ENCODE measurements around the gene TMEM271.
"Not testable (repeated sequence)": the region's sequence is repeated elsewhere in the genome, so short reads cannot be mapped to it uniquely, and the experiment has no call there.

The TMEM271 gene

GRCh38 chr4:610411-611261 is 34.5 kb upstream of the TMEM271 start:
- no peak for DNase-seq (ENCODE audit: low spot score)

GRCh38 chr4:609400-610050 is 33.4 kb upstream of the TMEM271 start:
- DNase-seq (ENCODE audit: low spot score), result no peak

- DNase-seq (ENCODE audit: low spot score), result no peak
These were observed 32.1 kb upstream of the TMEM271 start for GRCh38 chr4:608236-608635.

GRCh38 chr4:605702-606425 is 29.8 kb upstream of the TMEM271 start:
- DNase-seq (ENCODE audit: low spot score), result no peak

- DNase-seq (ENCODE audit: low spot score), result no peak
These were observed 28.0 kb upstream of the TMEM271 start for GRCh38 chr4:604131-604530.

GRCh38 chr4:602559-602942 is 26.5 kb upstream of the TMEM271 start:
- peak; percentile 30 for DNase-seq (ENCODE audit: low spot score)

- no peak for DNase-seq (ENCODE audit: low spot score)
These were observed 25.8 kb upstream of the TMEM271 start for GRCh38 chr4:601612-602558.

- no peak for DNase-seq (ENCODE audit: low spot score)
These were observed 24.9 kb upstream of the TMEM271 start for GRCh38 chr4:600850-601515.

- DNase-seq (ENCODE audit: low spot score), result no peak
These were observed 24.1 kb upstream of the TMEM271 start for GRCh38 chr4:600166-600565.

- DNase-seq (ENCODE audit: low spot score), result no peak
These were observed 22.8 kb upstream of the TMEM271 start for GRCh38 chr4:598925-599324.

- DNase-seq (ENCODE audit: low spot score), result no peak
These were observed 16.9 kb upstream of the TMEM271 start for GRCh38 chr4:592825-593520.

GRCh38 chr4:592178-592577 is 16.1 kb upstream of the TMEM271 start:
- DNase-seq (ENCODE audit: low spot score), result not testable (repeated sequence)

- DNase-seq (ENCODE audit: low spot score), result no peak
These were observed 14.3 kb upstream of the TMEM271 start for GRCh38 chr4:590313-590841.

GRCh38 chr4:589219-589963 is 13.3 kb upstream of the TMEM271 start:
- DNase-seq (ENCODE audit: low spot score), result no peak

- DNase-seq (ENCODE audit: low spot score), result no peak
These were observed 12.3 kb upstream of the TMEM271 start for GRCh38 chr4:588351-588849.

GRCh38 chr4:587671-588350 is 11.7 kb upstream of the TMEM271 start:
- DNase-seq (ENCODE audit: low spot score), result no peak

GRCh38 chr4:583820-584219 is 7.7 kb upstream of the TMEM271 start:
- DNase-seq (ENCODE audit: low spot score), result no peak

- no peak for DNase-seq (ENCODE audit: low spot score)
These were observed 5.8 kb upstream of the TMEM271 start for GRCh38 chr4:581753-582361.

All from SK-N-DZ (cell line).